Testis (tissue), 2 donors: ENCODE data around the gene MRPL18.

ENCODE experiments used
- CTCF ChIP-seq, 3 experiments: fragments of 450-650 bp in 2 of 3; fragments of 200-600 bp in 1 of 3; sonication (generic) in 1 of 3; IDR thresholded peaks; one replicate each; pipeline ENCODE4 v1.5.1; 2016 to 2019; ENCODE audit warnings: antibody characterized with exemption in 3 of 3, mild to moderate bottlenecking in 2 of 3, moderate library complexity in 1 of 3
- POLR2A ChIP-seq: fragments of 450-650 bp; IDR thresholded peaks from one replicate; pipeline ENCODE4 v1.6.1; 2017; ENCODE audit warnings: antibody characterized with exemption, mild to moderate bottlenecking, moderate library complexity

GRCh38 chr6:159754401-159754800, 35.9 kb upstream of the MRPL18 start:
- TF ChIP-seq CTCF (IDR thresholded peaks at IDR 0.05) (no peak), POLR2A (no peak)
